IMR-90 (cell line): ENCODE results near the gene TENM4. TPM values are rescaled to one million over a fixed set of nuclear protein-coding genes. Genes with fewer than 3 reads are reported as not detected.

ENCODE experiments used
- ATAC-seq: fragments of 200-7000 bp; cut with Tn5 transposase; 2 replicates; pipeline ENCODE4 v1.9.1; 2020; ENCODE audit warnings: low read depth, mild to moderate bottlenecking, moderate library complexity
- BruUV-seq: library from RNA; stranded (reverse); fragments of 400-500 nt; replicated peaks from 2 replicates; lab custom pipeline; 2021; lab: Mats Ljungman, UMichigan
- CTCF ChIA-PET: fragments of 300-600 bp; formaldehyde crosslinking; extraction: SDS; loops from one replicate; lab custom pipeline; 2021; ENCODE audit warnings: antibody characterized with exemption; lab: Yijun Ruan, JAX
- POLR2A ChIA-PET: fragments of 300-600 bp; sonication (Branson Sonifier 250); formaldehyde crosslinking; loops from one replicate; lab custom pipeline; 2022; ENCODE audit warnings: antibody characterized with exemption; ENCODE audit not compliant: unreplicated experiment; lab: Charles Lee
- DNase-seq: peaks from one replicate; pipeline ENCODE4 v3.0.0; 2013
- H2AFZ ChIP-seq: replicated peaks from 2 replicates; pipeline ENCODE3; 2013; ENCODE audit warnings: low read length, mild to moderate bottlenecking; ENCODE audit not compliant: poor library complexity
- H2AK5ac ChIP-seq: 2 replicates; pipeline ENCODE4 v1.6.1; 2013; ENCODE audit warnings: low read depth, low read length, inconsistent platforms
- H2AK9ac ChIP-seq: replicated peaks from 2 replicates; pipeline ENCODE3; 2013; ENCODE audit warnings: mild to moderate bottlenecking, low read depth, low read length, moderate library complexity; ENCODE audit not compliant: poor library complexity
- H2BK120ac ChIP-seq: 2 replicates; pipeline ENCODE4 v1.6.1; 2013; ENCODE audit warnings: low read depth, low read length, inconsistent platforms
- H2BK15ac ChIP-seq: 3 replicates; pipeline ENCODE4 v1.6.1; 2013; ENCODE audit warnings: low read depth, low read length, inconsistent platforms
- H2BK20ac ChIP-seq: 2 replicates; pipeline ENCODE4 v1.6.1; 2013; ENCODE audit warnings: low read depth, mild to moderate bottlenecking, inconsistent platforms, low read length, moderate library complexity
- H2BK5ac ChIP-seq: 2 replicates; pipeline ENCODE4 v1.6.1; 2013; ENCODE audit warnings: mild to moderate bottlenecking, low read depth, low read length, inconsistent platforms; ENCODE audit not compliant: poor library complexity, severe bottlenecking
- H3K14ac ChIP-seq: replicated peaks from 2 replicates; pipeline ENCODE4 v1.6.1; 2013; ENCODE audit warnings: low read depth, low read length, inconsistent platforms
- H3K18ac ChIP-seq: 2 replicates; pipeline ENCODE4 v1.6.1; 2013; ENCODE audit warnings: low read depth, low read length, control low read depth
- H3K23ac ChIP-seq: 2 replicates; pipeline ENCODE4 v1.6.1; 2013; ENCODE audit warnings: low read depth, low read length, inconsistent platforms
- H3K27ac ChIP-seq: 2 replicates; pipeline ENCODE4 v1.5.1; 2013; ENCODE audit warnings: mild to moderate bottlenecking, control low read depth, low read length; ENCODE audit not compliant: insufficient read depth
- H3K27me3 ChIP-seq: 2 replicates; pipeline ENCODE4 v1.6.1; 2013; ENCODE audit warnings: low read length; ENCODE audit not compliant: control insufficient read depth, insufficient read depth
- H3K36me3 ChIP-seq: 2 replicates; pipeline ENCODE4 v1.6.1; 2013; ENCODE audit warnings: low read length, mixed read lengths; ENCODE audit not compliant: control insufficient read depth, insufficient read depth
- H3K4ac ChIP-seq: 2 replicates; pipeline ENCODE4 v1.6.1; 2013; ENCODE audit warnings: low read depth, low read length, inconsistent platforms
- H3K4me1 ChIP-seq: 2 replicates; pipeline ENCODE4 v1.6.1; 2013; ENCODE audit warnings: low read length, mixed read lengths; ENCODE audit not compliant: control insufficient read depth, insufficient read depth
- H3K4me2 ChIP-seq: 2 replicates; pipeline ENCODE4 v1.6.1; 2013; ENCODE audit warnings: low read depth, mild to moderate bottlenecking, control low read depth, low read length, moderate library complexity
- H3K4me3 ChIP-seq: 2 replicates; pipeline ENCODE4 v1.5.1; 2013; ENCODE audit warnings: low read depth, mild to moderate bottlenecking, control low read depth, low read length, moderate library complexity; ENCODE audit not compliant: insufficient read depth
- H3K56ac ChIP-seq: 2 replicates; pipeline ENCODE4 v1.6.1; 2013; ENCODE audit warnings: low read length, inconsistent platforms; ENCODE audit not compliant: insufficient read depth; ENCODE audit errors: extremely low read depth
- H3K79me1 ChIP-seq, 2 experiments: 2 replicates each; pipeline ENCODE4 v1.6.1; 2013; ENCODE audit warnings: low read length in 2 of 2, inconsistent platforms in 1 of 2, low read depth in 1 of 2
- H3K9ac ChIP-seq: 2 replicates; pipeline ENCODE4 v1.6.1; 2013; ENCODE audit warnings: low read depth, low read length, control low read depth
- H3K9me1 ChIP-seq: 2 replicates; pipeline ENCODE4 v1.6.1; 2013; ENCODE audit warnings: low read length, inconsistent platforms; ENCODE audit not compliant: insufficient read depth
- H3K9me3 ChIP-seq: 2 replicates; pipeline ENCODE4 v1.6.1; 2013; ENCODE audit warnings: low read length; ENCODE audit not compliant: control insufficient read depth, insufficient read depth
- H4K20me1 ChIP-seq: 2 replicates; pipeline ENCODE4 v1.6.1; 2013; ENCODE audit warnings: low read length, inconsistent platforms; ENCODE audit not compliant: insufficient read depth
- H4K5ac ChIP-seq: 2 replicates; pipeline ENCODE4 v1.6.1; 2013; ENCODE audit warnings: mild to moderate bottlenecking, low read depth, low read length, control low read depth
- H4K8ac ChIP-seq, 2 experiments: 2 replicates each; pipeline ENCODE4 v1.6.1; 2013; ENCODE audit warnings: low read depth in 2 of 2, low read length in 2 of 2, control low read depth in 1 of 2, inconsistent platforms in 1 of 2
- H4K91ac ChIP-seq: 2 replicates; pipeline ENCODE4 v1.6.1; 2013; ENCODE audit warnings: low read depth, low read length, inconsistent platforms; ENCODE audit not compliant: insufficient read depth
- BHLHE40 ChIP-seq: fragments of 150-350 bp; IDR thresholded peaks from 2 replicates; pipeline ENCODE4 v1.6.1; 2016; ENCODE audit warnings: mild to moderate bottlenecking, low read depth, low read length
- CEBPB ChIP-seq: IDR thresholded peaks from 2 replicates; pipeline ENCODE4 v1.6.1; 2012; ENCODE audit warnings: low read depth, low read length, improper control_type of control experiment
- CHD1 ChIP-seq: IDR thresholded peaks from 2 replicates; pipeline ENCODE4 v1.6.1; 2012; ENCODE audit warnings: low read depth, low read length, improper control_type of control experiment
- FOS ChIP-seq: fragments of 150-350 bp; IDR thresholded peaks from 2 replicates; pipeline ENCODE4 v1.6.1; 2016; ENCODE audit warnings: low read depth, low read length
- MAFK ChIP-seq: IDR thresholded peaks from 2 replicates; pipeline ENCODE4 v1.6.1; 2012; ENCODE audit warnings: low read depth, low read length, improper control_type of control experiment
- MAZ ChIP-seq: IDR thresholded peaks from 2 replicates; pipeline ENCODE4 v1.6.1; 2012; ENCODE audit warnings: low read depth, mild to moderate bottlenecking, low read length, improper control_type of control experiment, moderate library complexity, borderline replicate concordance
- MXI1 ChIP-seq: IDR thresholded peaks from 2 replicates; pipeline ENCODE4 v1.6.1; 2012; ENCODE audit warnings: low read depth, mild to moderate bottlenecking, low read length, moderate library complexity, borderline replicate concordance
- NFE2L2 ChIP-seq: fragments of 150-350 bp; IDR thresholded peaks from 2 replicates; pipeline ENCODE4 v1.6.1; 2016; ENCODE audit warnings: low read depth, mild to moderate bottlenecking, low read length
- POLR2A ChIP-seq: IDR thresholded peaks from 2 replicates; pipeline ENCODE4 v1.6.1; 2012; ENCODE audit warnings: mild to moderate bottlenecking, low read depth, low read length
- RAD21 ChIP-seq: IDR thresholded peaks from 2 replicates; pipeline ENCODE4 v1.6.1; 2012; ENCODE audit warnings: low read length, improper control_type of control experiment
- RCOR1 ChIP-seq: IDR thresholded peaks from 2 replicates; pipeline ENCODE4 v1.6.1; 2012; ENCODE audit warnings: mild to moderate bottlenecking, low read length, improper control_type of control experiment; ENCODE audit not compliant: insufficient replicate concordance
- RFX5 ChIP-seq: IDR thresholded peaks from 2 replicates; pipeline ENCODE4 v1.8.0; 2012; ENCODE audit warnings: low read depth, mild to moderate bottlenecking, low read length, moderate library complexity
- SMC3 ChIP-seq: fragments of 150-350 bp; IDR thresholded peaks from 2 replicates; pipeline ENCODE4 v1.6.1; 2016; ENCODE audit warnings: low read depth, mild to moderate bottlenecking, antibody characterized with exemption, low read length, moderate library complexity
- WGBS, 2 experiments: methylation state at CpG; one replicate each; pipeline versions ENCODE4 v1.1.5 to v1.1.7; 2013; ENCODE audit warnings: missing lambda C conversion rate in 2 of 2; ENCODE audit not compliant: insufficient read length in 1 of 2; ENCODE audit errors: extremely low coverage in 2 of 2; 5-methylcytosine and 5-hydroxymethylcytosine counted together
- dilution Hi-C: fragments of 300-500 bp; cut with HindIII; formaldehyde crosslinking; loops from one replicate; pipeline ENCODE4 v1.14.3; 2018; ENCODE audit warnings: low sequenced_read_pairs; ENCODE audit not compliant: unreplicated experiment
- in situ Hi-C: fragments of 300-500 bp; cut with MboI; formaldehyde crosslinking; loops from 3 replicates; pipeline ENCODE4 v1.14.3; 2019; ENCODE audit warnings: low sequenced_read_pairs, inconsistent platforms, mixed read lengths
- intact Hi-C: fragments of 100-400 bp; cut with micrococcal nuclease; formaldehyde crosslinking; loops from 2 replicates; pipeline ENCODE4 v1.10.0; 2022
- polyA plus RNA-seq, 3 experiments: library from polyadenylated mRNA; depleted of rRNA; stranded (reverse); fragments of >200 nt; gene quantifications; 2 replicates each; pipeline ENCODE4 v1.2.3, GENCODE V29; 2012; ENCODE audit warnings: low replicate concordance in 1 of 3
- total RNA-seq: library from RNA; depleted of rRNA; stranded (reverse); fragments of >200 nt; gene quantifications from 2 replicates; pipeline ENCODE4 v1.2.3, GENCODE V29; 2012
- TF ChIP-seq, protein P1 (sequence below): fragments of 150-350 bp; IDR thresholded peaks from 2 replicates; pipeline ENCODE4 v1.6.1; 2016; ENCODE audit warnings: low read depth, mild to moderate bottlenecking, low read length, moderate library complexity, borderline replicate concordance
- TF ChIP-seq, protein P2 (sequence below): fragments of 150-350 bp; IDR thresholded peaks from 2 replicates; pipeline ENCODE4 v1.6.1; 2017; ENCODE audit warnings: mild to moderate bottlenecking, antibody characterized with exemption, low read length, low read depth
- TF ChIP-seq, protein P3 (sequence below): conservative IDR thresholded peaks from 2 replicates; pipeline ENCODE4 v1.5.1; 2012; ENCODE audit warnings: mild to moderate bottlenecking, low read depth, low read length, improper control_type of control experiment

Gene TENM4
- total and polyA plus RNA-seq, 2 of the 4 experiments (the other 2 are of a cell fraction), result 7.4 to 9.0 TPM

DNA sequence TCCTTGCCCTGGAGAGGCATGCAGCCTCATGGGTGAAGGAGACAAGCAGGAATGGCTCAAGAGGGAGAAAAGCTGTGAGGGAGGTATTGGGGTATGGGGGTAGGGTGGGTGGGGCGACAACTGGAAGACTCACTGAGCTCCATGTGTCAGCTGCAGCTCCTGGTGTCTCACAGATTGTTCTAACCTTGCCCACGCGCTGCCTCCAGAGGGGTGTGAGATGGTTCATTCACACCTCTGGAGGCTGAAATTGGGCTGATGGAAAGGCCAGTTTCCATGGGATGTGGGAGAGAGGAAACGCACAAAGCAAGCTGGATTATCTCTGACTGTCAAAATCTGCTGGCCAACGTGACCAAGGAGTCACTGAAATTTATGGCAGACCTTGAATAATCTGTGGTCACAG is 465.7 kb downstream of the TENM4 start:
- ChIA-PET CTCF (interaction anchor here (0.6 kb wide), 1 partner anchor 17 kb away, joined by 5 read pairs; no protein-coding TSS in a partner anchor), POLR2A (no interaction called here)
- TF ChIP-seq FOS (no peak), MXI1 (no peak), RAD21 (no peak), BHLHE40 (no peak), MAFK (no peak), SMC3 (no peak), RCOR1 (no peak), NFE2L2 (no peak), CHD1 (no peak), CEBPB (no peak), RFX5 (no peak), MAZ (no peak), POLR2A (no peak)
- TF ChIP-seq, protein P1, sequence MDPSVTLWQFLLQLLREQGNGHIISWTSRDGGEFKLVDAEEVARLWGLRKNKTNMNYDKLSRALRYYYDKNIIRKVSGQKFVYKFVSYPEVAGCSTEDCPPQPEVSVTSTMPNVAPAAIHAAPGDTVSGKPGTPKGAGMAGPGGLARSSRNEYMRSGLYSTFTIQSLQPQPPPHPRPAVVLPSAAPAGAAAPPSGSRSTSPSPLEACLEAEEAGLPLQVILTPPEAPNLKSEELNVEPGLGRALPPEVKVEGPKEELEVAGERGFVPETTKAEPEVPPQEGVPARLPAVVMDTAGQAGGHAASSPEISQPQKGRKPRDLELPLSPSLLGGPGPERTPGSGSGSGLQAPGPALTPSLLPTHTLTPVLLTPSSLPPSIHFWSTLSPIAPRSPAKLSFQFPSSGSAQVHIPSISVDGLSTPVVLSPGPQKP, result no peak
- TF ChIP-seq, protein P2, sequence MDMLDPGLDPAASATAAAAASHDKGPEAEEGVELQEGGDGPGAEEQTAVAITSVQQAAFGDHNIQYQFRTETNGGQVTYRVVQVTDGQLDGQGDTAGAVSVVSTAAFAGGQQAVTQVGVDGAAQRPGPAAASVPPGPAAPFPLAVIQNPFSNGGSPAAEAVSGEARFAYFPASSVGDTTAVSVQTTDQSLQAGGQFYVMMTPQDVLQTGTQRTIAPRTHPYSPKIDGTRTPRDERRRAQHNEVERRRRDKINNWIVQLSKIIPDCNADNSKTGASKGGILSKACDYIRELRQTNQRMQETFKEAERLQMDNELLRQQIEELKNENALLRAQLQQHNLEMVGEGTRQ, result no peak
- TF ChIP-seq, protein P3, sequence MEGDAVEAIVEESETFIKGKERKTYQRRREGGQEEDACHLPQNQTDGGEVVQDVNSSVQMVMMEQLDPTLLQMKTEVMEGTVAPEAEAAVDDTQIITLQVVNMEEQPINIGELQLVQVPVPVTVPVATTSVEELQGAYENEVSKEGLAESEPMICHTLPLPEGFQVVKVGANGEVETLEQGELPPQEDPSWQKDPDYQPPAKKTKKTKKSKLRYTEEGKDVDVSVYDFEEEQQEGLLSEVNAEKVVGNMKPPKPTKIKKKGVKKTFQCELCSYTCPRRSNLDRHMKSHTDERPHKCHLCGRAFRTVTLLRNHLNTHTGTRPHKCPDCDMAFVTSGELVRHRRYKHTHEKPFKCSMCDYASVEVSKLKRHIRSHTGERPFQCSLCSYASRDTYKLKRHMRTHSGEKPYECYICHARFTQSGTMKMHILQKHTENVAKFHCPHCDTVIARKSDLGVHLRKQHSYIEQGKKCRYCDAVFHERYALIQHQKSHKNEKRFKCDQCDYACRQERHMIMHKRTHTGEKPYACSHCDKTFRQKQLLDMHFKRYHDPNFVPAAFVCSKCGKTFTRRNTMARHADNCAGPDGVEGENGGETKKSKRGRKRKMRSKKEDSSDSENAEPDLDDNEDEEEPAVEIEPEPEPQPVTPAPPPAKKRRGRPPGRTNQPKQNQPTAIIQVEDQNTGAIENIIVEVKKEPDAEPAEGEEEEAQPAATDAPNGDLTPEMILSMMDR, result no peak
- Histone ChIP-seq H3K4me1 (no peaks in the 10 kb centered on the region), H3K9ac (no peak overlapping the region), H3K23ac (no peak overlapping the region), H3K56ac (no peak overlapping the region), H3K9me3 (no peaks in the 10 kb centered on the region), H2BK120ac (no peak overlapping the region), H3K27ac (no peak overlapping the region), H3K36me3 (no peaks in the 10 kb centered on the region), H4K20me1 (no peaks in the 10 kb centered on the region), H3K4ac (no peak overlapping the region), H2AK5ac (no peak overlapping the region), H4K5ac (no peak overlapping the region), H3K27me3 (no peaks in the 10 kb centered on the region; the same call in 1 of the 2 replicates), H3K4me3 (no peak overlapping the region), H3K4me2 (no peak overlapping the region), H4K8ac (no peak overlapping the region), H2BK5ac (no peak overlapping the region), H2AK9ac (no peak overlapping the region), H3K9me1 (no peaks in the 10 kb centered on the region), H2BK15ac (no peak overlapping the region), H2AFZ (no peak overlapping the region), H3K18ac (no peak overlapping the region), H3K14ac (no peak overlapping the region), H4K91ac (no peak overlapping the region), H2BK20ac (no peak overlapping the region), H3K79me1 (no peaks in the 10 kb centered on the region)
- dilution Hi-C loops, result no loop called here
- in situ Hi-C loops, result no loop called here
- DNase-seq (no peak), ATAC-seq (no peak)
- 63% methylated on average over 4 of the region's 5 CpGs; no CpG with 5 or more reads in 1 of the 2 experiments for WGBS, 2 experiments
- no TSS peak for BruUV-seq
- intact Hi-C loops, result no loop called here
